Stimulated activated CD4-positive, alpha-beta T cell treated with anti-CD3 and anti-CD28 coated beads, Interleukin-2, amount 100 ng/mL, for 4 hours (primary cell): ENCODE data around the gene ERF.
A peak's percentile ranks its signal among the peaks of the same experiment; 100 is the strongest.

Experiments
- DNase-seq: peaks from one replicate; pipeline ENCODE4 v3.0.0-alpha.2; 2020; ENCODE audit warnings: low read depth

ERF gene

GRCh38 chr19:42242069-42242511 is 12.8 kb downstream of the ERF start:
- no peak for DNase-seq

GRCh38 chr19:42241279-42241678 is 13.6 kb downstream of the ERF start:
- DNase-seq: no peak

GRCh38 chr19:42239544-42240220 is 15.2 kb downstream of the ERF start:
- DNase-seq: no peak

GRCh38 chr19:42235181-42235580 is 19.7 kb downstream of the ERF start:
- DNase-seq: no peak

GRCh38 chr19:42234364-42234763 is 20.6 kb downstream of the ERF start:
- DNase-seq: no peak

DNA sequence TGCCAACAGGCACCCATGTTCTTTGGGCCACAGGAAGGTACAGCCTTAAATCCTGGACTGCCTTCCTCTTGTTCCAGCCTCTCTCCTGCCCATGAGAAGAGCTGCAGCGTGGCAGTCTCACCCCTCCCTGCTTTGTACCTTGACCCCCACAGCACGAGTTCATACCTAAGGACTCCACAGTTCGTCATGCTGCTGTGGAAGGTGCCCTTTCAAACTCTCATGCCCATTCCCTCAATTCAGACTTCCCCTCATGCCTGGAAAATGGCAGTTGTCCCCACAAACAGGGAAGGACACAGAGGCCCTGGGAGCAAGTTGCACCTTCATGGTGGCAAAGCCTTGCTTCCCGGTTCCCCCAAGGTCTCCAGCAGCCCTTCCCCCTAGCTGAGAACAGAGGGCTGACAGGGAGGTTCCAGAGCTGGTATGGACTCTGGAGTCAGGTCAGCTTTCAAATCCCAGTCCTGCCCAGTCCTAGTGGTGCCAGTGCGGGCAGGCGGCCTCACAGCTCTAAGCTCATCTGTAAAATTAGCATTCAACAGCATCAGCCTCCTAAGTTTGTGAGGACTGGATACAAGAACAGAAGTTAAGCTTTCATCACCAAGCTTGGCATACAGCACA is 21.1 kb downstream of the ERF start:
- DNase-seq: no peak

DNA sequence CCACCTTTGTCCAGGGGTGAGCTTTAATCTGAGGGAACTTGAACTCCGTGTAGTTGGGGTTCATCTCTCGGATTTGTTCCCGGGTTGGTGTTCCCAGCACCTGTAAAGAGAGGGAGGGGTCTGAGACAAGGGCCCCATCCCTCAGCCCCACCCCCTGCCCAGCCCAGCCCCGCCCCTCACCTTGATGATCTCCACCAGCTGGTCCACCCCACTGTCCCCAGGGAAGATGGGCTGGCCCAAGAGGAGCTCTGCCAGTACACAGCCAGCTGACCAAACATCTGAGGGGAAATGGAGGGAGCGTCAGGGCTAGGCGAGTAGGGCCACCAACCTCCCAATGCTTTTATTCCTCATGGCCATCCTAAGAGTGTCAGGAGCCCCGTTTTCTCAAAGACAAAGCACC is 21.8 kb downstream of the ERF start:
- DNase-seq: no peak

- DNase-seq: no peak
Measured at GRCh38 chr19:42232435-42232834, 22.5 kb downstream of the ERF start.

DNA sequence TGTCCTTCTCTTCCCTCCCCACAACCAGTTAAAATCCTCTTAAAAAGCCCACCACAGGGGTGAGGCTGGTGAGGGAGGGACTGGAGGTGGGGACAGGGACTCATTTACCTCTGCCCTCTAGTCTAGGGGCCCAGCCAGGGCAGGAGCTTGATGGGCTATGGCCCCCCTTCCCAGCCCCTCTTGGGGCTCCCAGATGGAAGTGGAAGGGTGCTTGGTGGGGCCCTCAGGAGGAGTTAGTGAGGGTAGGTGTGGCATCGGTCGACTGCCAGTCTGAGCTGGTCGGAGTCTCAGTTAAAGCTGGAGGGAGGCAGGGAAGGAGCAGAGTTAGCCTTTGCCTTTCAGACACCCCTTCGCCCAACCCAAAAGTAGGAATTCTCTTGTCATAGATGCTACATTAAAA is 24.4 kb downstream of the ERF start:
- no peak for DNase-seq

DNA sequence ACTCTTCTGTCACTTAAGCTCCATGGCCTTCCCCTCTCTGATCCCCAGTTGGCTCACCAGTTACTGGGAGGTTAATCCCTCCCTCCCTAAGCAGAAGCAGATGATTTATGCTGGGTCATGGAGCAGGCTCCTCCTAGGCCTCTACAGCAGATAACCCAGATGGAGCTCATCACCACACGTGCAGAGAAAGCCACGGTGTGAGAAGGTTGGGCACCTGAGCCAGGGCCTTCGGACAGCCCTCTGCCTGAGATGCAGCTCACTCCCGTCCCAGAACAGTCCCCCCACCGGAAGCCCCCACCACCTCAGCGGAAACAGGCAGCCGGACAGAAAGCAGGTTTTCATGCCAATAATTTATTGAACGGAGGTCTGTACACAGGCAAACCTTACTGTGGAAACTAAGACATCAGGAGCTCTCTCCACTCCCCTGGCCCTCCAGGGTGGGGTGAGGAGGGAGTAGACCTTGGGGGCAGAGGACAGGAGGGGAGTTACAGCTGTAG is 25.0 kb downstream of the ERF start:
- DNase-seq: no peak

DNA sequence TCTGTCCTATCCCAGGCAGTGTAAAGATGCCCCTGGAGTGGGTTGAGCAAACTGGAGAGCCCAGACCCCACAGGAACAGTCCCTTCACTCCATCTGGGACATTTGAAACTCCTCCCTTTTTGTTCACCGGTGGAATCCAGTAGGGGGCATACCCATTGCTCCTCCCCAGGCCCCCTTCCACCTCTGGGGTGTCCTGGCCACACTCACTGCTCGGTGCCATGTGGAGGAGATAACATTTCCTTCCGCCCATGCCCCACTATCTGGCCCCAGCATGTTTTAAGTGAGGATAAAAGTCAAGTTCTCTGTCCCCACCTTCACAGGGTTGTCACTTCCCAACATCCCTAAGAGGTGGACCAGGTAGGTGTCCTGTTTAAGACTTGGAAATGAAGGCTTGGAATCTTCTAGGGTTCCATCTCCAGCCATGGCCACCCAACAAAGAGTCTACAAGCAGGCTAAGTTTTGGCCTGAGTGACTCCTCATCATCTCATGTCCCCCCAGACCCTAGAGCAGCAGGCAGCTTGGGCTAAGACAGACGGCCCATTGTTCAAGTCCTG is 25.6 kb downstream of the ERF start:
- DNase-seq: no peak

- no peak for DNase-seq
Measured at GRCh38 chr19:42228641-42229040, 26.3 kb downstream of the ERF start.

GRCh38 chr19:42226886-42227285 is 28.0 kb downstream of the ERF start:
- DNase-seq: no peak

DNA sequence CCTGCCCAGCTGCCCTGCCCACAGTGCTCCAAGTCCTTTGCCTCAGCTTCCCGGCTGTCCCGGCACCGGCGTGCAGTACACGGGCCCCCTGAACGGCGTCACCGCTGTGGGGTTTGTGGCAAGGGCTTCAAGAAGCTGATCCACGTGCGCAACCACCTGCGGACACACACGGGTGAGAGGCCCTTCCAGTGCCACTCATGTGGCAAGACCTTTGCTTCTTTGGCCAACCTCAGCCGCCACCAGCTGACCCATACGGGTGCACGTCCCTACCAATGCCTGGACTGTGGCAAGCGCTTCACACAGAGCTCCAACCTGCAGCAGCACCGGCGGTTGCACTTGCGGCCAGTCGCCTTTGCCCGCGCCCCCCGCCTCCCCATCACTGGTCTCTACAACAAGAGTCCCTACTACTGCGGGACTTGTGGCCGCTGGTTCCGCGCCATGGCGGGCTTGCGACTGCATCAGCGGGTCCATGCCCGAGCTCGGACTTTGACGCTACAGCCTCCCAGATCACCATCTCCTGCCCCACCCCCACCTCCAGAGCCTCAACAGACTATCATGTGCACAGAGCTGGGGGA is 29.1 kb downstream of the ERF start:
- DNase-seq: no peak

DNA sequence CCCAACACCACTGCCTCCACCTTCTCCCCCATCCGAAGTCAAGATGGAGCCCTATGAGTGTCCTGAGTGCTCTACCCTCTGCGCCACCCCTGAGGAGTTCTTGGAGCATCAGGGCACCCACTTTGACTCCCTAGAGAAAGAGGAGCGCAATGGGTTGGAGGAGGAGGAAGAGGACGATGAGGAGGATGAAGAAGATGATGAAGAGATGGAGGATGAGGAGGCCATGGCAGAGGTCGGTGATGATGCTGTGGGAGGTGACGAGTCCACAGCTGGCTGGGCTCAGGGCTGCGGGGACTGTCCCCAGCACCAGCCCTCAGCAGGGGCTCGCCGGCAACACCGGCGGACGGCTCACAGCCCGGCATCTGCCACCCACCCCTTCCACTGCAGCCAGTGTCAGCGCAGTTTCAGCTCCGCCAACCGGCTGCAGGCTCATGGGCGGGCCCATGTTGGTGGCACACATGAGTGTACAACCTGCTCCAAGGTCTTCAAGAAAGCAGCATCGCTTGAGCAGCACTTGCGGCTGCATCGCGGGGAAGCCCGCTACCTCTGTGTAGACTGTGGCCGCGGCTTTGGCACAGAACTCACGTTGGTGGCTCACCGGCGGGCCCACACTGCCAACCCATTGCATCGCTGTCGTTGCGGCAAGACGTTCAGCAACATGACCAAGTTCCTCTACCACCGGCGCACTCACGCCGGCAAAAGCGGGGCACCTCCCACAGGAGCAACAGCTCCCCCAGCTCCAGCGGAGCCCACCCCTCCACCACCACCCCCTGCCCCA is 29.8 kb downstream of the ERF start:
- DNase-seq: no peak

DNA sequence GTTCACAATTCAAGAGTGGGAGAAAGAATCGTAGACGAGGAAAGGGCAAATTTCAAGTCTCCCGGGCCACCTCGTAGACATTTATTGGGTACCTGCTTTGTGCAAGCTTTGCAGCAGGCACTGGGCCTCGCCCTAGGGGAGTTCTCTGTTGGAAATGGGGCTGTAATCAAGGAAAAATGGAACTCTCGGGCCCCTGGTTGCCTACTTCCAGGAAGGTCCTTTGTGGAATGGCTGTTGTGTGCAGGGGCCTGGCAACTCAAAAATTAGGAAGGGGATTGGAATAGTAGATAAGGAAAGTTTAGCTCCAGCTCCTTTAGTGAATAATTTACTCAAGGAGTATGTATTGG is 34.2 kb downstream of the ERF start:
- DNase-seq: no peak

- peak; percentile 95 for DNase-seq
Measured at GRCh38 chr19:42219812-42220750, 34.8 kb downstream of the ERF start, which contains the start of gene ZNF526. TSS of gene ZNF526 (plus strand) at chr19:42220312. CDS start at chr19:42224404, 4,092 bp downstream.

GRCh38 chr19:42217520-42218437 is 37.1 kb downstream of the ERF start, which contains the start of gene DEDD2:
TSS of gene DEDD2 (minus strand) at chr19:42217677. CDS start at chr19:42217007, 670 bp downstream.
- peak; percentile 99 for DNase-seq

DNA sequence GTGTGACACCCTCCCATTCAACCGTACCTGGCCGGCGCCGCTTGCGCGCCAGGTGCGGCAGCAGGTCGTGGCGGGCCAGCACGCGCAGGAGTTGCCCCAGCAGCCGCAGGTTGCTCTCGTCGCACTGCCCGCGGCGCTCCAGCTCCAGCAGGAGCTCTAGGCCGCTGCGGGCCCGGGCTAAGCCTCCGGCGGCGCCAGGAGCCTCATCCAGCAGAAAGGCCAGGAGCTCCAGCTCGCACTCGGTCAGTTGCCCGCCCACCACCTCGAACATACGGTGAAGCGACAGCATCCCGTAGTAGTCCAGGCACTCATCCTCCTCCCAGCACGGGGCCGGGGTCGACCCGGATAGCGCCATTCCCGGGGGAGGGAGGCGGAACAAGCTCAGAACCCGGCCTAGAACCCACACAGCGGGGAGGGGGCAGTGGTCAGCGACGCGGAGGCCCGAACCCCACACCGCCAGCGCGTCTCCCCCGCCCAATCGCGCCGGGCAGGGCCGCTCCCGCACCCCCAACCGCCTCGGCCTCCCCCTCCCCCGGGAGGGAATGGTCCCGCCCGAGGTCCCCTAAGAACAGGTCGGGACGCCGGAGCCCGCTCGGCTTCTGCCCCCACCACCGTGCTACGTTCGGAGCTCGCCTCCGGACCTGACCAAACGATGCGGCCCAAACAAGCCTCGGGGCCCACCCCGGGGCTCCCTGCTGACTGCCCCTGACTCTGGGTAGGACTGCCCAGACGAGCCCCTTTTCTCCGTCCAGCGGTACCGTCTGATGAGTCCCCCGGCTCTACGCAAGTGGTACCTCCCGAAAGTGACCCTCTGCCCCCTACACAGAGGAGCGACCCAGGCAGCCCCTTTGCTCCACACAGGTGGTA is 38.0 kb downstream of the ERF start:
- DNase-seq: no peak
